HG02588 (cell line): ENCODE results near the gene GJA3.

Source experiments
- ATAC-seq: cut with Tn5 transposase; IDR thresholded peaks from one replicate; pipeline ENCODE4 v1.9.1; 2021; ENCODE audit warnings: mild to moderate bottlenecking, moderate library complexity; ENCODE audit not compliant: unreplicated experiment

GJA3 gene

DNA sequence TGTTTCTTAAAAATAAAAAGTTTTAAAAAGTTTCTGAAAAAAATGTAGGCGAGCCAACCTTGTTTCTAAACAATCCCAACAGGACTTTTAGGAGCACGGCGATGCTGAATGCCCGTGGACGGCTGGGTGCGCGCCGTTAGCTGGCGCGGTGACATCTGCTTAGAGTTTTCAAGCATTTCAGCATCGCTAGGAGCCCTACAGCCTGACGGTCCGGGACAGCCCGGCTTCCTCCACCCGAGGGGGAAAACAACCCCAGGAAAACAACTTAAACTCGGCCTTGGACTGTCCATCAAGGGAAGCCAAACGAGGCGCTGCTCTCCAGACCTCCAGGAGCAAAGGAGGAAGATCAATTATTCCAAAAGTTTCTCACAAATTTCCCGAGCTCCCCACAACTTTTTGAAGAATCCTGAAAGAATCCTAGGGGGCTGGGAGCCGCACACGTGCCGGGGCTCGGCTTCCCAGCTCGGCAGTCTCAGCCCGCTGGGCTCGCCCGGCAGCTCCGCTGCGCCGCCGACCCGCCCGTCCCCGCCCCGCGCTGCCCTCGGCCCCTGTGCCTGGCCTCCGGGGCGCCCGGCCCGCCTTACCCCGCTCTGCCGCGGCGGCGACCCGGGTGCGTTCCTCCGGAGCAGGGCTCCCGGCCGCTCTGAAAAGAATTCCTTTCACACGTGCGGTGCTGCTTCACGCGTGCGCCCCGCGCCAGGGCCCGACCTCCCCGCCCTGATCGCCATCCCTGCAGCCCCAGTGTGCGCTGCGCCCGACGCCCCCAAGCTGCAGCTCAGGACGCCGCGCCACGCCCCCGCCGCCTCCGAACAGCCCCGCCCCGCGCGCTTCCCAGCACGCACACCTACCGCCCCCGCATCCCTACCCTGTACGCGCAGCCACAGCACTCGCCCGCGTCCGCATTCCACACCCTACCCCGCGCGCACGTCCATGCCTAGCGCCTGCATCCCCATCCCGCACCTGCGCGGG is at the start of gene GJA3:
Gene GJA3 (minus strand): TSS at position 747 of the 969 bp plus-strand sequence. CDS start 17,764 bp downstream, outside the sequence.
- ATAC-seq = peak; percentile 65

DNA sequence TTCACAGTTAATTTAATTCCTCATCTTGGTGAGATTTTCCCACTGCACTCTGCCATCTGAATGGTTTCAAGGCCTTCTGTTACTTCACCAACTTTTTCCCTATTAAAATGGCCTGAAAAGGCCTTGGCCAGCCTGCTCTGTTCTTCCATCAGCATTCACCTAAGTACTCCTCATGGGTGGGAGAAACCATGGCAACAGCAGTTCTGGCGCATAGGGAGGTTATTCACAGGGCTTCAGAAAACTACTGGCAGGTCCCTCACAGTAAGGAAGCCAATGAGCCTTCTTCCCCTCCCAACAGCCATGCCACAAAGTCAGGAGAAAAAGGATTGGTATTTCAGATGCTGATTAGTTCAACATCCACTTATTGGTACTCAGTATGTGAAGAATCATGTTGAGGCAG is 49.1 kb upstream of the GJA3 start:
- no peak for ATAC-seq

- ATAC-seq = no peak
Measured at GRCh38 chr13:20206698-20207235, 45.9 kb upstream of the GJA3 start.

DNA sequence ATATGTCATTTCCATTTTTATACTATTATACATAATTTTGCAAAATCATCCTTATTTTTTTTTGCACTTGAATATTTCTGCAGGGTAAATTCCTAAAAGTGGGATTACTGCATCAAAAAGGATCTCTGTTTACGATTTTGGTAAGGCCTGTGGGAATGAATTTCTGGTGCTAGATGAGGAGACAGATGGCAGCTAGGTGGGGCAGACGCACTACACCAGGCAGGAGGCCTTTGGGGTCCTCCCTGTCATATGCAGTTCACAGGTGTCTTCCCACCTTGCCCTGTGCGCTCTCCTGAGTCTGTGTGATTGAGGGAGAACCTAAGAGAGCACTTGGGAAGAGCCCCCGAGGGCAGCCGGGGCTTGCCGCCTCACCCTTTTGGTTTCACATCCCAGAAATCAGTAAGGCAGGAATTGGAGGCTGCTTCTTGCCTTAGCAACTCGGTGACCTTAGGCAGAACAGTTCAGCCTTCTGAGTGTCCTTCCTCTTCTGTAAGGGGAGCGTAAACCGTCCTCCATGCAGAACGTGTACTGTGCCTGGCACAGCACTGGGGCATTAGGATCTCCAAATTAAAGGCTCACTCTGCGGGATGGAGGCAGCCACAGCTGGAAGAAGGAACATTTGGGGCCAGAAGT is 45.3 kb upstream of the GJA3 start:
- ATAC-seq = no peak

DNA sequence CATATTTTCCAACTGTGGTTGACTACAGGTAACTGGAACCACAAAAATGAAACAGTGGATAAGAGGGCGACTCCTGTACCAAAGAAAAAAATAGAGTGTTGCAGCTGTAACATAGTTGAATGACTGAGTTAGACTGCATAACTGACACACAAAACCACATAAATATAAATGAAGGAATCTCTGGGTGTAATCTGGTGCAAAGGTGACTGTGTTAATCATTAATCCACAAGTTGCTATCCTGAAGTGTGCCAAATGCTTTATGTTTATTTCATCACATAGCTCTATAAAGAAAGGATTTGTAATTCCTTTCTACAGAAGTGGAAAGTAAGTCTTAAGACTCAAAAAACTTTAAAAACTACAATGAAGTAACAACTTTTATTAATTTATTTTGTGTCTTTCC is 37.9 kb upstream of the GJA3 start:
- ATAC-seq = no peak

GRCh38 chr13:20197361-20197834 is 36.5 kb upstream of the GJA3 start:
- ATAC-seq = no peak

GRCh38 chr13:20195801-20196200 is 34.9 kb upstream of the GJA3 start:
- no peak for ATAC-seq

DNA sequence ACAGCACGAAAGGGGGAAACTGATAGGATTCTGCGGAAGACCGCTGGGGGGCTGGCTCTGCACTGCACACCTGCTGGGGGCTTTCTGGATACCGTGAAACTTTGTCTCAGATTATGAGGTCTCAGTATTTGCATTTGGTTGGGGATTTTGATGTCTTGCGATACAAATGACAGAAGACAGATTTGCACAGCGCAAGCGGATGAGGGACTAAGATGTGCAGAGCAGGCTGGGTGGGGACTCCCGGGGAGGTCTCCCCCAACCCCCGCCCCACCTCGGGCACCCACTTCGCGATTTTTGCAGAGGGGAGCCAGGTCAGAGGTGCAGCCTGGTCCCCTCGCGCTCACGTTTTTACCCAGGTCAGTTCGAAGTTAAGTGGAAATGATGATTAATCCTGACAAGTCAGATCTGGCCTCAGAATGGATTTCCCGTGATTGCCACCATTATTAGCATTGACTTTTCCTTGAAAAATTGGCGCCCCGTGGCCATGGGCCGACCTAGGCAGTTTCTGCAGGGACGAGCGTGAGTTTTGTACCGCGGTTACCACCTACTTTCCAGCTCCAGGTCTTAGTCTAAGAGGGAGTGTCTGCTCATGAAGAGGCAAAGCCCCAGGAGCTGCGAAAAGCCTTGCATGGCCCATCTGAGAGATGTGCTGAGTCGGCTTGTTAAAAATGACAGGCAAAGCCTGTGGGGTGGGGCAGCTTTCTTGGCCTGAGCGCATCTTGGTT is 33.2 kb upstream of the GJA3 start:
- no peak for ATAC-seq

DNA sequence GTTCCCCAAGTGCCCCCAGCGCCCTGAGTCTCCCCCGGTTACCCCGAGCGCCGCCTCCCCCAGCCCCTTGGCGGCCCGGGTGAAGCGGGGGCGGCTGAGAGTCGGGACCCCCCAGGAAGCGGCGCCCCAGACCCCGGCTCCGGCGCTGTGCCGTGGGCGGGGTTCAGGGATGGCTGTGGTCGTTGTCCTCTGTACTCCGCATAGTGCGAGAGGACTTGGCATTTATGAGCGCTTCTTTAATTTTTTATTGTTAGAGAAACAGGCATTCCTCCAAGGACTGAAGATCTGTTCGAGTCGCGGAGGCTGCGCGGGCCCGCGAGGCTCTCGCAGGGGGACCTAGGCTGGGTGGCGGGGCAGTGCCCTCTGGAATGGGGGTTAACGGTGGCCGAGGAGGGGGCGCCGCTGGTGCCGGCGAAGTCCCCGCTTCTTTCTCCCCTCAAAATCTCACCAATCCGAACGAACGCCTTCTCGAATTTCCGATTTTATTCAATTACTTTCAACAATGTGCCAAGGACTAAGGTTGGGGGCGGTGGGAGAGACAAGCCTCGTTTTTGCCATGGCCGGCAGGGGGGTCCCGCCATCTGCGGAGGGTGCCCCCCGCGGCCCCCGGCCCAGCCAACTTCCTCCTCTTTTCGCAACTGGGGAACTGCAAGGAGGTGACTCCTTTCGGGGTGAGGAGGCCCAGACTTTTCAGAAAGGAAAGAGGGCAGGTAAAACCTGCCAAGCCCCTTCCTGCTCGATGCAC is 32.5 kb upstream of the GJA3 start:
- ATAC-seq = no peak

DNA sequence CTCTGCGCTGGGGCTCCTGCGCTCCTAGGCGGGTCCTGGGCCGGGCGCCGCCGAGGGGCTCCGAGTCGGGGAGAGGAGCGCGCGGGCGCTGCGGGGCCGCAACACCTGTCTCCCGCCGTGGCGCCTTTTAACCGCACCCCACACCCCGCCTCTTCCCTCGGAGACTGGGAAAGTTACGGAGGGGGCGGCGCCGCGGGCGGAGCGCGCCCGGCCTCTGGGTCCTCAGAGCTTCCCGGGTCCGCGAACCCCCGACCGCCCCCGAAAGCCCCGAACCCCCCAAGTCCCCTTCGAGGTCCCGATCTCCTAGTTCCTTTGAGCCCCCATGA is 31.9 kb upstream of the GJA3 start, which contains the start of gene GJB2:
Gene GJB2 (minus strand): TSS at position 103 of the 326 bp plus-strand sequence. CDS start 3,357 bp downstream, outside the sequence.
- no peak for ATAC-seq

DNA sequence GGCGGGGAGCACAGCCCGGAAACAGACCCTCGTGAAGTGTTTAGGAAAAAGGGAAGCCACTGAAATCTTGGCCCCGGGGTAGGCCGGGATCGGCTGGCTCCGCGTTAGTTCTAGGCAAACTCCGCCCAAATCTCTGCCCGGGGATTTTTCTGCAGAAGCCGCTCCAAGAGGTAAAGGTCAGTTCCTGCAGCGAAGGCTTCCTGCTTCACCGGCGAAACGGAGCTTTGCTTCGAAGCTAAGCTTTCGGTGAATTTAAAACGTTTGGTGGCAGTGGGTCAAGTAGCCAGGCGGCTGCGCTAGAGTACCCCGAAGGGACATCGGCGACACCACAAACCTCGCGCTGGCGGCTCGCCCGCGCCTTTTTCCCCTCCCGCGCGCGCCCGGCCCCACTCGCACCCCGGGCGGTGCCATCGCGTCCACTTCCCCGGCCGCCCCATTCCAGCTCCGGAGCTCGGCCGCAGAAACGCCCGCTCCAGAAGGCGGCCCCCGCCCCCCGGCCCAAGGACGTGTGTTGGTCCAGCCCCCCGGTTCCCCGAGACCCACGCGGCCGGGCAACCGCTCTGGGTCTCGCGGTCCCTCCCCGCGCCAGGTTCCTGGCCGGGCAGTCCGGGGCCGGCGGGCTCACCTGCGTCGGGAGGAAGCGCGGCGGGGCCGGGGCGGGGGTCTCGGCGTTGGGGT is 31.4 kb upstream of the GJA3 start:
- ATAC-seq = no peak

DNA sequence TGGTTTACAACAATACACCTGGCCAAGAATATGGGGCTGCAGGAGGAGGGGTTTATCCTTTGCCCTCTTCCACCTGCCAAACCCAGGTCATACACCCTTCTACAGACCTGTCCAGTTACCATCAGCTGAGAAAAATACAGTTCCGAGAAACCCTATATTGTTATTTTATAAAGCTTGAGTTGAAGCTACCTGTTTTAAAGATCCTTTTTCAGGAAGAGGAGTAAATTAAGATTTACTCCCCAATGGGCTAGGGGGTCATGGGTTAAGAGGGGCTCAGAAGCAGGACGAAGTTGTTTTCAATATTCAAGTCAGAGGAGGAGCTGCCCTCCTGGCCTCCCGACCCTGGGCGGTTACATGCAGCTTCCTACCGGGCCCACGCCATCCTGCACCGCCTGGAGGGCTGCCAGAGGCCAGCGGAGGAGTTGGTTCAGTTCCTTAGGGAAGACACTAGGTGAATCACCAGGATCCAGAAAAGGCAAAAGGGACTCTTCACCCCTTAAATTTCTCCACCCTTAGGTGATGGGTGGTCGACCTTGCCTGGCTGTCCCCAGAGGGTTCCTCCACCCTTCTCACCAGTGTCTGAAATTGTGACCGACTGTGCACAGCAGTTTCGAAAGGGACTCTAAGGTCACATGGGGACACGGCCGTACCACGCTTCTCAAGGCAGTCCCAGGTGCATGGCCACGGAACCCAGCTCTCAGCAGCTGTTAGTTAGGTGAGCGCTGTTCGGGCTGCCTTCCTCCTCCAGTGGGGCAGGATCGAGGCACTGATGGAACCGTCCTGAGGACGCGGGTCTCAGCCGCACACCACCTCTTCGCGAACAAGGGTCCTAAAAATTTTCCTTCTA is 30.7 kb upstream of the GJA3 start:
- ATAC-seq = no peak

DNA sequence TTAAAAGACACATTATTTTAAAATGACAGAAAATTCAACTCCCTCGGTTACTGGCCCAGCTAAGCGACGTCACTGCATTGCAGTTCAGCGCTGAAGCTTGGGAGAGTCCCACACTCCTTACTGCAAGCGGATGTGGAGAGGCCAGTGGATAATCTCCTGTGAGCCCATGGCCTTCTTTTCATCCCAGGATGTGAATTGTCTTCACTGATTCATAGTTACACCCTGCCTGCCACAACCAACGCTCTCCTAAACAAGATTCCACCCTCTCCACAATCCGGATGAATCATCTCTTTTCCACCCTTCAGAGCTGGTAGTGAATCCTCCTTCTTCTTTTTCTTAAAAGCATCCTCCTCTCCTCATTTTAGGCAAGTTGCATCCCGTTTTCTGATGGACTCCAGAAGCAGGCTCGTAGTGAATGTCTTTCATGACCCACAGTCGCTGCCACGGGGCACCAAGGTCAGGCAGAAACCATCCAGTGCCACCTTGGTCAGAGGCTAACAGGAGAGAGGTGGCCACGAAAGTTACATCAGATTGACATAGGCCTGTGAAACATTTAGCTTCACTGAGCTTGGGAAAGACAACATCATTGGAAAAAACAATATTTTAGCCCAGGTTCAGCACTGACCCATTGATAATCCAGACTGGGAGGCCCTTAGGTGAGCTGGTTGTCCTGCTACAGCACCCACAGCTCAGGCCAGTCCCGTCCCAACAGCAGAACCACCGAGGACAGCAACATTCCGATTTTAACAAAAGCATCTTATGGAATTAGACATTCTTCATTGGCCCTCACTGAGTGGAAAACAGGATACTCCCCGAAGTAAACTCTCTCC is 29.8 kb upstream of the GJA3 start:
- no peak for ATAC-seq

- ATAC-seq = no peak
Measured at GRCh38 chr13:20190076-20190475, 29.2 kb upstream of the GJA3 start.

- no peak for ATAC-seq
Measured at GRCh38 chr13:20188667-20189553, 28.1 kb upstream of the GJA3 start.

DNA sequence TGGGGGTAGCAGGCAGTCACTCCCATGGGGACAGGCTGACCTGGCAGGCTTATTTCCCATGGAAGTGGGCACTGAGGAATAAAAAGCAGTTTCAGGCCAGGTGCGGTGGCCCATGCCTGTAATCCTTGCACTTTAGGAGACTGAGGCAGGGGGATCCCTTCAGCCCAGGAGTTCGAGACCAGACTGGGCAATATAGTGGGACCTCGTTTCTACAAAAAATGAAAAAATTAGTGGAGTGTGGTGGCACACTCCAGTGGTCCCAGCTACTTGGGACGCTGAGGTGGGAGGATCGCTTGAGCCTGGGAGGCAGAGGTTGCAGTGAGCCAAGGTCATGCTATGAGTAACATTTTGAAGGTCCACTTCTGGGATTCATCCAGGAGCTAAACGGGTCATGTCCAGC is 25.9 kb upstream of the GJA3 start:
- ATAC-seq = no peak
